ENCODE data around the gene FHL5.
"Not testable (repeated sequence)": the region's sequence is repeated elsewhere in the genome, so short reads cannot be mapped to it uniquely, and the experiment has no call there.

Gene FHL5

DNA sequence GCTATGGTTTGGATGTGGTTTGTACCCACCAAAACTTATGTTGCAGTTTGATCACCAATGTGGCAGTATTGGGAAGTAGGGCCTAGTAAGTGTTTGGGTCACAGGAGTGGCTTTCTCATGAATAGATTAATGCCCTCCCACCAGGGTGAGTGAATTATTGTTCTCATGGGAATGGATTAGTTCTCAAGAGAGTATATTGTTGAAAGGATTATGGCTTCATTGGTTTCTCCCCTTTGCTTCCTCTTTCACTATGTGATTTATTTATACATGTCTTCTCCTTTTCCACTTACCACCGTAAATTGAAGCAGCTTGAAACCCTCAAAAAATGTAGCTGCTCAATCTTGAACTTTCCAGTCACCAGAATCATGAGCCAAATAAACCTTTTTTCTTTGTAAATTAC is 30.5 kb upstream of the FHL5 start:
- TF ChIP-seq, protein P1, sequence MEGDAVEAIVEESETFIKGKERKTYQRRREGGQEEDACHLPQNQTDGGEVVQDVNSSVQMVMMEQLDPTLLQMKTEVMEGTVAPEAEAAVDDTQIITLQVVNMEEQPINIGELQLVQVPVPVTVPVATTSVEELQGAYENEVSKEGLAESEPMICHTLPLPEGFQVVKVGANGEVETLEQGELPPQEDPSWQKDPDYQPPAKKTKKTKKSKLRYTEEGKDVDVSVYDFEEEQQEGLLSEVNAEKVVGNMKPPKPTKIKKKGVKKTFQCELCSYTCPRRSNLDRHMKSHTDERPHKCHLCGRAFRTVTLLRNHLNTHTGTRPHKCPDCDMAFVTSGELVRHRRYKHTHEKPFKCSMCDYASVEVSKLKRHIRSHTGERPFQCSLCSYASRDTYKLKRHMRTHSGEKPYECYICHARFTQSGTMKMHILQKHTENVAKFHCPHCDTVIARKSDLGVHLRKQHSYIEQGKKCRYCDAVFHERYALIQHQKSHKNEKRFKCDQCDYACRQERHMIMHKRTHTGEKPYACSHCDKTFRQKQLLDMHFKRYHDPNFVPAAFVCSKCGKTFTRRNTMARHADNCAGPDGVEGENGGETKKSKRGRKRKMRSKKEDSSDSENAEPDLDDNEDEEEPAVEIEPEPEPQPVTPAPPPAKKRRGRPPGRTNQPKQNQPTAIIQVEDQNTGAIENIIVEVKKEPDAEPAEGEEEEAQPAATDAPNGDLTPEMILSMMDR (IDR thresholded peaks at IDR 0.05): no peak
- no peak overlapping the region for H3K4me3 ChIP-seq
- H3K27ac ChIP-seq: no peak overlapping the region
- DNase-seq (ENCODE audit: low spot score): no peak

DNA sequence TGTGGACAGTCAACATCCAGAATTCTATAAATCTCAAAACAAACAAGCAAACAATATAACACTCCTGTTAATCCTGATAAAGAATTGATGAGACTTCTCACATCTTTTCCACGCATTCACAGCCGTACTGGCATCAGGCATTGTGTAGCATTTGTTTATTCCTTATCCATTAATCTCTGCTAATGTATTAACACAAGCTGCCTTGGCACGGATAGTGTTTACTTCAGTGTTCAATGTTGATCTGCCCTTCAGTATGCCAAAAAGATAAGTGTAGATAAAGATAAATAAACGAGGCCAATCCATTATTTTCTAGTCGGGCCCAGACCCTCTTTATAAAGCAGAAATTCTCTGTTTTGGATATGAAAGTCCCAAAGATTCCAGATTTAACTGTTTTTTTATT is 25.2 kb upstream of the FHL5 start:
- Histone ChIP-seq H3K27ac (no peak overlapping the region), H3K4me3 (no peak overlapping the region)
- TF ChIP-seq, protein P1 (IDR thresholded peaks at IDR 0.05): no peak
- no peak for DNase-seq (ENCODE audit: low spot score)

DNA sequence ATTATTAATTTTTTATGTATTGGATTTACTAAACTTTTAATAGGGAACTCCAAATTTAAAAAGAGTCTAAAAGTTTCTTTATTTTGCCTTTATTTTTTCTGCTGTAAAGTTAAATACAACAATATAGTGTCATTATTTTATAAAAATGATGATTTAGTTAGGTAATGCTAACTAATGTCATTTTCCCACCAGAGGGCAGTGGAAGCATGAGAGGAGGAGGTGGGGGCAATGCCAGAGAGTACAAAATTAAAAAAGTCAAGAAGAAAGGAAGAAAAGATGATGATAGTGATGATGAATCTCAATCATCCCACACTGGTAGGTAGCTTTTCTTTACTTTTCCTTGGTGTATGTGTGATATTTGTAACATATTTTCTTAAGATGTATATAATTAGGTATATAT is 20.2 kb upstream of the FHL5 start:
- TF ChIP-seq, protein P1 (IDR thresholded peaks at IDR 0.05): peak; percentile 62
- no peak overlapping the region for H3K4me3 ChIP-seq
- no peak for DNase-seq (ENCODE audit: low spot score)
- no peak overlapping the region for H3K27ac ChIP-seq

DNA sequence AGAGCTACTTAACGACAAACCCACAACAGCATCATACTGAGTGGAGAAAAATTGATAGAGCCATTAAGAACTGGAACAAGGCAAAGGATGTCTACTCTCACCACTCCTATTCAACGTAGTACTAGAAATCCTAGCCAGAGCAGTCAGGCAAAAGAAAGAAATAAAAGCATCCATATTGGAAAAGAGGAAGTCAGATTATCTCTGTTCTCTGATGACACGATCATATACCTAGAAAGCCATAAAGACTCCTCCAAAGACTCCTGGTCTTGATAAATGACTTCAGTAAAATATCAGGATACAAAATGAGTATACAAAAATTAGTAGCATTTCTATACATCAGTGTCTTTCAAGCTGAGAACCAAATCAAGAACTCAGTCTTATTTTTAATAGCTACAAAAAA is 17.0 kb upstream of the FHL5 start:
- Histone ChIP-seq H3K4me3 (no peak overlapping the region), H3K27ac (no peak overlapping the region)
- no peak for DNase-seq (ENCODE audit: low spot score)
- TF ChIP-seq, protein P1 (IDR thresholded peaks at IDR 0.05): no peak

DNA sequence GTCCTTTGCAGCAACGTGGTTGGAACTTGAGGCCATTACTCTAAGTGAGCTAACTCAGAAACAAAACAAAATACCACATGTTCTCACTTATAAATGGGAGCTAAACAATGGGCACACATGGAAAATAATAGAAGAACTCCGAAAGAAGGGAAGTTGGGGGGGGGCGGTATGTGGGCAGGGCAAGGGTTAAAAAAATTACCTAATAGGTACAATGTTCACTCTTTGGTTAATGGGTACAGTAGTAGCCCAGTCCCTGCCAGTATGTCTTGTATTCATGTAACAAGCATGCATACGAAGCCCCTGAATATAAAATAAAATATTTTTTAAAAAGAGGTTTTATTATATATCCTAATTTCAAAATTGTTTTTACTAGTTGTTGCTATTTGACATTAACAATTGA is 15.3 kb upstream of the FHL5 start:
- Histone ChIP-seq H3K27ac (no peak overlapping the region), H3K4me3 (no peak overlapping the region)
- TF ChIP-seq, protein P1 (IDR thresholded peaks at IDR 0.05): no peak
- no peak for DNase-seq (ENCODE audit: low spot score)

DNA sequence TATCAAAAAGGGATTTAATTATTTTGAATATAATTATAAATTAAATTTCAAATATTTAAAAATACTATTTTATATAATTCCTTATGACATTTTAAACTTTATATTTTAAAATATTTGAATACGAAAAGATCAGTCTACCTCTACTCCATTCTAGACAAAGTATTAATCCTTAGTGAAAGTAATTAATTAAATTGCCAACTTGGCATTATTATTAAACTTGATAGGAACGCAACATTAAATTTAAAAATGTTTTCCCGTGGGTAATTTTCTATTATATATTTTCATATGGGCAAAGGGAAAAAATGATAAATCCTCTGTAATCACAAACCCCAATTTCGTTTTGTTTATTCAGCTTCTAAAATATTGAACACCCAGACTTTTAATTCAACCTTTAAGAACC is 8.4 kb upstream of the FHL5 start:
- TF ChIP-seq, protein P1 (IDR thresholded peaks at IDR 0.05): no peak
- no peak for DNase-seq (ENCODE audit: low spot score)

DNA sequence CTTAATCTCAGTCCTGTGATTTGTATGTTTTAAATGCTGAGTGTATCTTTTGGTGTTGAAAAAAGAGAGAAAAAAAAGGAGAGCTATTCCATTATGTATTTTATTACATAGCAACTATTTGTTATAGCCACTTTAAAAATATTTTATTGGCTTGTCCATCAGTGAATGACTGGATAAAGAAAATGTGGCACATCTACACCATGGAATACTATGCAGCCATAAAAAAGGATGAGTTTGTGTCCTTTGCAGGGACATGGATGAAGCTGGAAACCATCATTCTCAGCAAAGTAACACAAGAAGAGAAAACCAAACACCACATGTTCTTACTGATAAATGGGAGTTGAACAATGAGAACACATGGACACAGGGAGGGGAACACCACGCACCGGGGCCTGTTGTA is 3.2 kb upstream of the FHL5 start:
- not testable (repeated sequence) for DNase-seq (ENCODE audit: low spot score); H3K4me3 ChIP-seq; H3K27ac ChIP-seq

More for the DNA sequence above, 8.4 kb upstream of the FHL5 start:
- Histone ChIP-seq H3K4me3 (no peak overlapping the region), H3K27ac (no peak overlapping the region)

DNA sequence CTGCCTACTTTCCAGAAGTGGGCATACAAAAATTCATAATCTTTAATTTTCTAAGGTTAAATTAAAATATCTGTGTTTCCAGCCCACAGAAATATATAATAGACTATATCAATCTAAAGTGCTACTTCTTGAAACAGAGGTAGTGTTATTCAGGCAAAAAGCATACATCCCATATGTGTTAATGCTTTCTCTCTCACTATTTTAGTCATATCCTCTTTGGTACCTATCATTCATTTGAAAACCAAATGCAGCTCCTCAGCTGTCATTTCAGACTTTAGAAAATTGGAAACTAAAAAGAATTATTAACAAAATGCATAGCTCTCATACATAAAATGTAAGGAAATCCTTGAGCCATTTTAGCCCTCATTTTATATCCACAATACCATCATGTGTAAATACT is 925 bp downstream of the FHL5 start:
- no peak for DNase-seq (ENCODE audit: low spot score)
- H3K27ac ChIP-seq: peak overlapping the region; percentile 52 to 77
- TF ChIP-seq, protein P1 (IDR thresholded peaks at IDR 0.05): no peak
- H3K4me3 ChIP-seq: peak overlapping the region; percentile 69

Data from coronary artery (tissue), 2 donors.